ENCODE results near the gene SLC38A2.
"Not testable (repeated sequence)": the region's sequence is repeated elsewhere in the genome, so short reads cannot be mapped to it uniquely, and the experiment has no call there.

SLC38A2 gene

GRCh38 chr12:46372544-46373300 lies at the start of gene SLC38A2:
Gene SLC38A2, minus strand, starts transcription at chr12:46372773. Its CDS starts 1,480 bp downstream, at chr12:46371293.
- DNase-seq (ENCODE audit: low read depth), result peak; percentile 94

- DNase-seq (ENCODE audit: low read depth), result no peak
Measured at GRCh38 chr12:46419675-46420074, 47.1 kb upstream of the SLC38A2 start.

GRCh38 chr12:46415552-46415951 lies 43.0 kb upstream of the SLC38A2 start:
- no peak for DNase-seq (ENCODE audit: low read depth)

GRCh38 chr12:46414591-46415268 lies 42.2 kb upstream of the SLC38A2 start:
- no peak for DNase-seq (ENCODE audit: low read depth)

- DNase-seq (ENCODE audit: low read depth), result no peak
Measured at GRCh38 chr12:46413368-46413767, 40.8 kb upstream of the SLC38A2 start.

GRCh38 chr12:46412857-46413256 lies 40.3 kb upstream of the SLC38A2 start:
- no peak for DNase-seq (ENCODE audit: low read depth)

GRCh38 chr12:46410495-46410894 lies 37.9 kb upstream of the SLC38A2 start:
- DNase-seq (ENCODE audit: low read depth), result no peak

- DNase-seq (ENCODE audit: low read depth), result no peak
Measured at GRCh38 chr12:46409974-46410373, 37.4 kb upstream of the SLC38A2 start.

GRCh38 chr12:46409342-46409741 lies 36.8 kb upstream of the SLC38A2 start:
- no peak for DNase-seq (ENCODE audit: low read depth)

GRCh38 chr12:46408441-46408840 lies 35.9 kb upstream of the SLC38A2 start:
- DNase-seq (ENCODE audit: low read depth), result no peak

GRCh38 chr12:46407361-46407760 lies 34.8 kb upstream of the SLC38A2 start:
- DNase-seq (ENCODE audit: low read depth), result no peak

- DNase-seq (ENCODE audit: low read depth), result no peak
Measured at GRCh38 chr12:46406352-46407027, 33.9 kb upstream of the SLC38A2 start.

- DNase-seq (ENCODE audit: low read depth), result no peak
Measured at GRCh38 chr12:46404733-46405132, 32.2 kb upstream of the SLC38A2 start.

- DNase-seq (ENCODE audit: low read depth), result no peak
Measured at GRCh38 chr12:46404225-46404631, 31.7 kb upstream of the SLC38A2 start.

GRCh38 chr12:46403719-46404070 lies 31.1 kb upstream of the SLC38A2 start:
- no peak for DNase-seq (ENCODE audit: low read depth)

GRCh38 chr12:46402941-46403718 lies 30.6 kb upstream of the SLC38A2 start:
- DNase-seq (ENCODE audit: low read depth), result no peak

GRCh38 chr12:46402451-46402850 lies 29.9 kb upstream of the SLC38A2 start:
- DNase-seq (ENCODE audit: low read depth), result no peak

- no peak for DNase-seq (ENCODE audit: low read depth)
Measured at GRCh38 chr12:46401662-46402061, 29.1 kb upstream of the SLC38A2 start.

- DNase-seq (ENCODE audit: low read depth), result no peak
Measured at GRCh38 chr12:46400406-46400805, 27.8 kb upstream of the SLC38A2 start.

- not testable (repeated sequence) for DNase-seq (ENCODE audit: low read depth)
Measured at GRCh38 chr12:46399461-46400248, 27.1 kb upstream of the SLC38A2 start.

- no peak for DNase-seq (ENCODE audit: low read depth)
Measured at GRCh38 chr12:46396826-46397225, 24.3 kb upstream of the SLC38A2 start.
